Hepatocyte (in vitro differentiated cells): ENCODE measurements around the gene MME.

Experiments used
- CTCF ChIP-seq: fragments of 200-600 bp; sonication (generic); IDR thresholded peaks from 2 replicates; pipeline ENCODE4 v1.5.1; 2016; ENCODE audit warnings: antibody characterized with exemption, mild to moderate bottlenecking; ENCODE audit not compliant: poor library complexity
- EZH2 ChIP-seq: fragments of 200-600 bp; sonication (generic); IDR thresholded peaks from 2 replicates; pipeline ENCODE4 v1.6.1; 2016; ENCODE audit warnings: antibody characterized with exemption, mild to moderate bottlenecking, borderline replicate concordance
- EZH2phosphoT487 ChIP-seq: fragments of 200-600 bp; sonication (generic); IDR thresholded peaks from one replicate; pipeline ENCODE4 v1.6.1; 2018; ENCODE audit warnings: antibody characterized with exemption, mild to moderate bottlenecking, low read depth, moderate library complexity; ENCODE audit not compliant: unreplicated experiment, severe bottlenecking

GRCh38 chr3:155193868-155194267 is 113.7 kb downstream of the MME start:
- no peak for TF ChIP-seq EZH2
- TF ChIP-seq CTCF = no peak
- TF ChIP-seq EZH2phosphoT487 = no peak
